GM19099 (cell line): ENCODE results near the gene BAHCC1.
A peak's percentile ranks its signal among the peaks of the same experiment; 100 is the strongest.

Experiments
- POLR2A ChIP-seq: IDR thresholded peaks from 3 replicates; pipeline ENCODE4 v1.6.1; 2011; ENCODE audit warnings: low read depth; ENCODE audit not compliant: insufficient read length; ENCODE audit errors: extremely low read depth

Gene BAHCC1

DNA sequence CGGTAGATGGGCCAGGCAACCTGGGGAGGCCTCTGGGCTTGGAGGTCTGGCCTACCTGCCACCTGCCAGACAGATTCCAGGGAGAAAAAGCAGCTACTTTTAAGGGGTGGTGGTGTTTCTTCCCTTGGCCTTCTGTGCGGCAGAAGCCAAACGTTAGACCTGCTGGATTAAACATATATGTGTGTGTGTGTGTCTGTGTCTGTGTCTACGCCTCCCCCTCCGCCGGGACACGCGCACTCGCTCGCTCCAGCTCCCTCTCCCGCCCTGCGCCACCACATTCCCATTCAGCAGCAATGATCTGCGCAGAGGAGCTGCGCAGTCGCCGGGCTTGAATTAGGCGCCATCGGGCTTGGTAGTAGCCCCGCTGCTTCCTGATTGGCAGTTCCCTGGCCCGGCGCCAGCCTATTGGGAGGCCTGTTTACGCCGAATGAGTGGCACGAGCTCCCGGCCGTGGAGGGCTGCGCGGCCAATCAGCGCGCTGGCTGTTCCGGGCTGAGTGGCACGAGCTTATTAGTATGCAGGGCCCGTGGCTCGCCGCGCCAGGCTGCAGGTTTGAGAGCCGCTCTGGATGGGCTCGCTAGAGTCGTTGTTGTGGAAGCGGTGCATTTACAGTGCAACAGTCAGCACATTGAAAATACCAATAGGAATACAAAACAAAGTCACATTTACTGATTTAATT, at the start of gene BAHCC1:
Gene BAHCC1, plus strand, starts transcription at position 537 of the 679 bp plus-strand sequence. CDS start 4,283 bp downstream, outside the sequence.
- TF ChIP-seq POLR2A, result no peak

DNA sequence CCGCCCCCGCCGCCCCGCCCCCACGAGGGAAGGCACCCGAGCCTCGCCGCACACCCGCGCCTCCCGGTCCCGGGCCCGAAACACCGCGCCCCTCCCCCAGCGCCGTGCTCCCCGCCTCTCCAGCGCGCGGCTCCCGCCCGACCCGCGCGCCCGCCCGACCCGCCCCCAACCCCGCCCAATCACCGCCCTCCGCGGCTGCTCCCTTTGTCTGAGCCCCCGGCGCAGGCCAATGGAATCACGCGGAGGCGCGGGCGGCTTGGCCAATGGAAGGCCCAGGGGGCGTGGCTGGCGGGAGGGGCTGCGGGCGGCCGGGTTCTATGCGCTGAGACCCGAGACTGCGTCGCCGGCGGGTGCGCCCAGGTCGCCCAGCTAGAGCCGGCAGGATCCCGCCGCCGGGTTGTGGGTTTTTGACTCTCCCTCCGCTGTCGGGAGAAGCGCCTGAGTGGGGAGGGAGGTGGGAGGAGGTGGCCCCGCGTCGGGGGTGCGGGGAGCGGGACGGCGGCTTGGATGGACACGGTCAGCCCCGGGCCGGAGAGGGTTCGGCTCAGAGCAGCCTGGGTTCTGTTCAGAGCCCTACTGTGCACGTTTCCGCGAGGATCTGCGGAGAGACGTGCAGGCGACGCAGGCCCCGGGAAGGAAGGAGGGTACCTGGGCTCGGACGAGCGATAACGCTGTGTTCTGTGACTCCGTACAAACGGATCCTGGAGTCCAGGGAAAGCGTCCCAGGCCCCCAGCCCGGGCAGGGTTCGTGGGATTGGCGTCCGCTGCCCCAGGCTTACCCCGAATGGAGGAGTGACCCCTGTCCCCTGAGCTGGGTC, 49.0 kb upstream of the BAHCC1 start:
- peak; percentile 7 for TF ChIP-seq POLR2A

DNA sequence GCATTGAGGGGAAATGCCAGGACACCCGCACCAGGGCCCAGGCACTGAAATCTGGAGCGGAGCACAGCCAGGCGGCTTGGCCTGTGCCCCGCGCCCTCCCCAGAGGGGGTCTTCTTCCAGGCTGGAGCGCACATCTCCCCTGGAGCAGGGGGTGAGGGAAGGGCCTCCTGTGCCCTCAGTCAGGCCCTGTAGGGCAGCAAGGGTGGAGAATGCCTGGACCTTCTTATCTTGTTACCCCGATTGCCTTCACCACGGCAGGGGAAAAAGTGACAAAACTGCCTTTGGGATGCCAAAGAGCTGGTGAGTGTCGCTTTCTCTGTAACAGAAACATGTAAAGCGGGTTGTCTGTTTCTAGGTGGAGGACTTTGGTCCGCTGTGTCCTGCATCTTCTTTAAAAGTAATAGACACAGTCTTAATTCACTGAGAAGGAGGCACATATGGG, 48.3 kb upstream of the BAHCC1 start:
- TF ChIP-seq POLR2A, result no peak

DNA sequence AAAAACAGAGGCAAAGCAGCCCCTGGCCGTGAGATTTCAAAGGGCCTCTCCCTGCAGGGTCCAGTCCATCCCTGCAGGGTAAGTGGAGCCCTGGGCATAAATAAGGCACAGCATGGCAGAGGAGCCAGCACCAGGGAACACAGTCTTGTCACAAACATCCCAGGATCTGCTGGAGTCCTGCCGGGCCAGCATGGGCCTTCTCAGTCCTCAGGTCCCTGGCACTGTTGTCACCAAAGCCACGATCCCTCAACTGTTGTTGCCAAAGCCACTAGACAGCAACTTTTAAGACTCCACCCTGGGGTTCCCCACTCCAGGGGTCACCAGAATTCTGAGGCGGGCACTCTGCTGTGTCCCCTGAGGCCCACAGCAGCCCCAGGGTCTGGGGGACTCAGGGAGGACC, 47.8 kb upstream of the BAHCC1 start:
- no peak for TF ChIP-seq POLR2A

DNA sequence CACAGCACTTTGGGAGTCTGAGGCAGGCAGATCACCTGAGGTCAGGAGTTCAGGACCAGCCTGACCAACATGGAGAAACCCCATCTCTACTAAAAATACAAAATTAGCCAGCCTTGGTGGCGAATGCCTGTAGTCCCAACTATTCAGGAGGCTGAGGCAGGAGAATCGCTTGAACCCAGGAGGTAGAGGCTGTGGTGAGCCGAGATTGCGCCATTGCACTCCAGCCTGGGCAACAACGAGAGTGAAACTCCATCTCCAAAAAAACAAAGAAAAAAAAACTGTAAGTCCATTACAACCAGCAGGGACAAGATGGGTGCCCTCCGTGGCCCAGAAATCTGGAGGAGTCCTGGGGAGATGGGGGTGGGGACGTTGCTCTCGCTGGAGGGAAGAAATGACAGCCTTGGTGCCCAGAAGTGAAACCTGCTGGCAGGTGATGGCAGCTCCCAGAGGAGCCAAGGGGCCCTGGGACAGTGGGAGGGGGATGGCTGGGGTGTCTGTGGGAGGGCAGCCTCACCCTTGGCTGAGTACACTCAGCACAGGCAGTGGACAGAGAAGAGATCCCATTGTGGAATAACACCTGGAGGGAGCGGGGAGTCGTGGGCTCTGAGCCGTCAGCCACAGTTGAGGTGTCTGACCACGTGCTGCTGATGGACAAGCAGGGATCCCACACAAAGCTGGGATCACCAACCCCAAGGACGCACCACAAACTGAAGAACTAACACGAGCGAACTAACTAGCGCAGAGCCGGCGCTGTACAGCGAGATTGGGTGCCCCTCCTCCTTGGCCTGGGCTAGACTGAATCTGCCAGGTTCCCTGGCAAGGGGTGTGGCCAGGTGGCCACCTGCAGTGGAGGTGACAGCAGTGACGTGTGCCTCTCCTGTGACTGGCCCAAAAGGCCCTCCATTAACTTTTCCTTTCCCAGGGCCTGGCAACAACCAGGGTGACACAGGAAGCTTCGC, 46.9 kb upstream of the BAHCC1 start:
- no peak for TF ChIP-seq POLR2A

DNA sequence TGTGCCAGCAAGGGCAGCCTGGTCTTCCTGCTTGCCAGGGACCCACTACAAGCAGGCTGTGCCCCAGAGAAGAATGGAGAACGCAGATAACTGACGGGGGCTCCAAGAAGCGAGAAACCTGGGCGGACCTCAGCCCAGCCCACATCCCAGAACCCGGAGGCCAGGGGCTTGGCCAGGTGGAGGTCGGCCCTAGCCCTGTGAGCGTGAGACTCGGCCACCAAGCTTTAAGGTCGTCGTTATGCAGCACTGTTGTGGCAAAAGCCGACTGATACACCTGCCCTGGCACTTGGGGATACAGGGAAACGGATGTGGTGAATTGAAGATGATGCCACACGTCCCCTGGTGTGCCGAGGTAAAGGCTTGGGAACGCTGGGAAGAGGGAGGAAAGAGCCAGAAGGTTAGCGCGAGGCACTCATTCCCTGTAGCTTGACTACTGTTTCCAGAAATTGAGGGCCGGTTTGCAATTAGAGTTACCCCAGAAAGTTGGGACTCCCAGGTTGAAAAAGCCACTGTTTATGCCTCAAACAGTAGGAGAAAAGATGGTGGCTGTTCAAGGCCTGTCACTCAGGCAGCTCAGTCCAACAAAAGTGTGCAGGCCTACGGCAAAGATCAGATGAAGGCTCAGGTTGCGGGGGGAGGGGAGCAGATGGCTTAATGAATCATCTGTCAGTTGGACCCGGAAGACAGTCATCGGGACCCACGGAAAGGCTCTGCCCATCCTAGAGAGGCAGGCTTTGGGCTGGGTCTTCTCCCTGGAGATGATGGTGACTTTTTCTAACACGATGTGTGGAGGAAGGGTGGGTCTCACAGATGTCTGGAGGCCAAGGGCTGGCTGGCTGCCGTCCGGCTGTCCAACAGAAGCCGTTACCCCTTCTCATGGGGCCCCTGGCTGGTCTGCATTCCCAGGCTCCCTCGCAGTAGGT, 45.6 kb upstream of the BAHCC1 start:
- TF ChIP-seq POLR2A, result no peak

DNA sequence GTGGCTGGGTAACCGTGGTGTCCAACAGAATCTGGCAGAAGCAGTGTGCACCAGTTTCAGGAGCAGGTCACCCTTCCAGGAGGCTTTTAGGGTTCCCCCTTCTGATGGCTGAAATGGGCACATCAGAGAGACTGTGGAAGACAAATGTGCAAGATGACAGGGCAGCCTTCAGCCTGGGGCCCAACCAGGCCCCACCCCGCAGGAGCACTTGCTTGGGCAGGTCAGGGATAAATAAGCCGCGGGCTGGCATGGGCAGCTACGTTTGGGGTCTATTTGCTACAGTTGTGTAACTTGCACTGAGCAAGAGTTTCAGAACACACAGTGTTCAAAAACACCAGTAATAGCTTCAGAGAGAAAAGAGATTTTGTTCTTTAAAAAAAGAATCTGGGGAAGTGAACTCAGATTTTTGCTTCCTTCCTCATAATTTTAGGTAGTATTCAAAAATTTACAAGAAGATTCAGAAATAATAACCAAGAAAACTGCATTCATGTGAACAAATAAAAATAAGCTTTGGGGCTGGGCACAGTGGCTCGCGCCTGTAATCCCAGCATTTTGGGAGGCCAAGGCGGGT, 44.9 kb upstream of the BAHCC1 start:
- no peak for TF ChIP-seq POLR2A

DNA sequence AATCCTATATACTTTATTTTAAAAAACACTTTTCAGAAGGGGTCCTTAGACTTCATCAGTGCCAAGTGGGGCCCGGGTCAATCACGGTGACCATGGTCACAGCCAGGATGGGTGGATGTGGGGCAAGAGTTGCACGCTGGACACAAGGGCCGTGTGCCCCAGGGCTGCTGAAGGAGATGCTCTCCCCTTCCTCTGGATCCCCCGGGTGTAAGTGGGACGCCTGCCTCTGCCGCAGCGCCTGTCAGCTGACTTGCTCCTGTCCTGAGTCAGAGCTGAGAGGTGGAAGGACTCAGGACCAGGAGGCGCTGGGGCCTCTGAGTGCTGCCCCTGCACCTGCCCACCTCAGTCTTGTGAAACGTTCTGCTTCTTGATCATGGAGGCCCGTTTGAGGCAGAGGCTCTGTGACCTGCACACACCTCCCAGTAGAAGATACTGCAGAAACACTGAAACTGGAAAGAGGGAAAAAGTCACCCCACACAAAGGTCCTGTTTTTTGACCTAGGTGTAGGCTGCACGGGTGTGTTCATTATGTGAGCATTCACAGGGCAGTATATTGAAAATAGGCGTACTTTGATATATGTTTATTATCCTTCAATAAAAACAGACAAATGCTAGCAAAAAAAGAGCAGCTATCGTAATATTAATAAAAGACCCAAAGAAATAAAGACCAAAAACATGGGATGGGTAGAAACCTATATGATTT, 40.9 kb upstream of the BAHCC1 start:
- no peak for TF ChIP-seq POLR2A

DNA sequence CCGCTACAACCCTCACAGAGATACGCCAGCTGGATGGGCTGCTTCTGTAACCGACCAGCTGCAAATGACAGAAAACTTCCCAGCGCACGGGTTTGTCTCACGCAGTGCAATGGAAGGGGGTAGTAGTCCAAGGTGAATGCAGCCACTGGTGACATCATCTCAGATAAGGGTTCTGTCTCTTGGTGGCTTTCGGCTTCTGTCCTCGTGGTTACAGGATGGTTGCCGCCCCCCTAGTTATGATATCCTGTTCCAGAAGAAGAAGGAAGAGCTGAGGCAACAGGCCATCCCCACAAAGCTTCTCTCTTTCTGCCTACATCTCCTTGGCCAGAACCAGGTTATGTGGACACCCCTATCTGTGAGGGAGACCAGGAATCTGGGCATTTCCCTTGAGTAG, 40.3 kb upstream of the BAHCC1 start:
- no peak for TF ChIP-seq POLR2A

DNA sequence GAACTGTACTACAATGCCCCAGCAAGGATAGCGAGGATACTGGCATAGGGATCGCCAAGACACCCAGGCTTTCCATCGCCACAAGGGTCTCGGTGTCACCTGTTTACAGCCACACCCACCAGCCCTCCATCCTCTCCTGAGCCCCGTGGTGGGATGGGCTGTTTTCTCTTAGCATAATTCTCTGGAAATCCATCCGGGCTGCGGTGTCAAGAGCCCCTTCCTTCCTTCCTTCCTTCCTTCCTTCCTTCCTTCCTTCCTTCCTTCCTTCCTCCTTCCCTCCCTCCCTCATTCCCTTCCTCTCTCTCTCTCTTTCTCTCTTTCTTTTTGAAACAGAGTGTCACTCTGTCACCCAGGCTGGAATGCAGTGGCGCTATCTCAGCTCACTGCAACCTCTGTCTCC, 36.0 kb upstream of the BAHCC1 start:
- TF ChIP-seq POLR2A, result no peak

DNA sequence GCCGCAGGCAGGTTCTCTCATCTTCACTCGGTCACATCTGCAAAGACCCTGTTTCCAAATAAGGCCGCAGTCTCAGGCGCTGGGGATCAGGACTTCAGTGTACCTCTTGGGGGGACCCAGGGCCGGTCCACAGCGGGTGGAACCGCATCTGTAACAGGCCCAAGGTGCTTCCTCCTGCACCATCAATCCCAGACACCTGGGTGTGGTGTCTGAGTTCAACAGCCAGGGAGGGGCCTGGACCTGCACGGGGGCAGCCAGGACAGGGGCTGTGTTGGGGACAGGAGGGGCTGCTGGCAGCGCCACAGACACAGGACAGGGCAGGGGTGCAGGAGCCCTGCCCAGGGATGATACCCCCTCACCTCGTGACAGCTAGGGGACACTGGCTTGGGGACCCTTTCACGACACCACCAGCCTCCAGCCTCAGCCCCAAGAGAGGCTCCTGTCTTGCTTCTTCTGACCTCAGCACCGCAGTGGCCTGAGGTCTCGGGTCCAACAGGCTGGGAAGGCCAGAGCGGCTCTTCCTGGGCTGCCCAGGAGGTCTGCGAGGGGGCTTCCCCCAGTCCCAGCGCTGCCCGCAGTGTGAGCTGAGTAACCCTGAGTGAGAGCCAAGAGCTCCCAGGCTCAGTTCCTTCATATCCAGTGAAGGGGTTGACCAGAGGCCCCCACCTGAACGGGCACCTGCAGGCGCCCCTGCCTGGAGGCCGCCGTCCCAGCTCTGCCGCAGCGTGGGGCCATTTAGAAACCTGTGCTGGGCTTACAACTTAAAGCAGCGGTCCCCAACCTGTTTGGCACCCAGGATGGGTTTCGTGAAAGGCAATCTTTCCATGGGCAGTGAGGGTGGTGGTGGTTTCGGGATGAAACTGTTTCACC, 30.7 kb upstream of the BAHCC1 start:
- TF ChIP-seq POLR2A, result no peak

DNA sequence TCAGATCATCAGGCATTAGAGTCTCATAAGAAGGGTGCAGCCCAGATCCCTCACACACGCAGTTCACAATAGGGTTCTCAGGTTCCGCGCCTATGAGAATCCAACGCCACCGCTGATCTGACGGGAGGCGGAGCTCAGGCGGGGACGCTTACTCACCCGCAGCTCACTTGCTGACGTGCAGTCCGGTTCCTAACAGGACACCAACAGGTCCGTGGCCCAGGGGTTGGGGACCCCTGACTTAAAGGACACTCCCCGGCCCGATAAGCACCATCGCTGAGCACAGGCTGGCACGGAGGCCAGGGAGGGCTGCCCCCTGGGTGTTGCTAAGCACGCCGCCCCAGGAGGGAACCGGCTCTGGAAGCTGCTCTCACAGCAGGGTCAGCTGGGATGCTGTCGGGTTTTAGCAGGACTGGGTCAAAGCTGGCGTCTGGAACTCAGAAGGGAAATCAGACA, 30.1 kb upstream of the BAHCC1 start:
- no peak for TF ChIP-seq POLR2A
